SH-SY5Y (cell line): ENCODE data around the gene ZC2HC1C.

Source experiments
- GATA2 ChIP-seq: IDR thresholded peaks from 2 replicates; pipeline ENCODE4 v1.6.1; 2011; ENCODE audit warnings: mild to moderate bottlenecking, low read depth, low read length
- GATA3 ChIP-seq: IDR thresholded peaks from 2 replicates; pipeline ENCODE4 v1.6.1; 2011; ENCODE audit warnings: low read depth, mild to moderate bottlenecking, low read length, moderate library complexity

The ZC2HC1C gene

DNA sequence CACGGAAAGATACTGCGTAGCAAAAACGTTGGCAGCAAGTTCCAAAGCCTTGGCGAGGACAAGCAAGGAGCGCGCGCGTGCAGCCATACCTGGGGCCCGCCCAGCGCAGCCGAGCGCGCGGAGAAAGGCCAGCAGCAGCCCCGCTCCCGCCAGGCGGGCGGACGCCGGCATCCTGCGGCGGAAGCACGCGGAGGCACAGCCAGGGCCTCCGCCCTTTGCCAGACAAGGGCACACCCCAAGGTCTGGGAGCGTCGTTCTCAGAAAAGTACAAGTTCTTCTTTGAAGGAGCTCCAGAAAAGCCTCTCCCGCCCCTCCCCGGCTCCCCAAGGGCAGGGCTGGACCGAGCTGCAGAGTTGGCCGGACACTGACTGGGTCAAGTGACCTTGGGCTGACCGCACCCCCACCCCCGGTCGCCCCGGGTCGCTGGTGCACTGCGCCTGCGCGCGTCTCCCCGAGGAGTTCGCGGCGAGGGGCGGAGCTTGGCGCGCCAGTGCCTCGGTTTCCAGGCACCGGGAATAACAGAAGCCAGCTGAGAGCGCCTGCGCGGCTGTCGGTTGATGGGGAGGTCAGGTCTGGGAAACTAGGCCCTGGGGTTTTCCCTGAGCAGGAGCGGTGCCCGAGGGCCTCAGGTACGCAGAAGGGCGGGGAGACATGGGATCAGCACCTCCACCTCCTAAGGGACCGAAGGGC, at the start of gene ZC2HC1C:
ZC2HC1C (plus strand) TSS at position 521 of the 690 bp plus-strand sequence. CDS start 933 bp downstream, outside the sequence.
- TF ChIP-seq GATA2, result no peak
- TF ChIP-seq GATA3, result no peak

DNA sequence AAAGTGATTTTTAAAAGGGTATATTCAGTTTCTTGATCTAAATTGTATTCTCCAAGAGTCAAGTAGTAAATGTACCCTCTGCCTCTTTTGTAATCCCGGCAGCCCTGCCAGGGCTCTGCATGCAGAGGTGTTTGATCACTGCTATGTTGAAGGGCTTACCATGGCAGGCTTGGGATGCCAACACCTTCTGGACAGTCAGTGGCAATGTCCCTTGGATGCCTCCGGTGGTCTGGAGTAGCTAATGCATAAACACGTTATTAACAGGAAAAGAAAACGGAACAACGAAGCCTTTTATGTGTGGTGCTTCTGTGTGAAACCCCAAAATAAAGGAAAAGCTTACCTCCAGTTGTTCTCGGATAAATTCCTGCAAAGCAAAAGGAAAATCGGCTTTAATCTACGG, 46.8 kb upstream of the ZC2HC1C start:
- TF ChIP-seq GATA2, result no peak
- no peak for TF ChIP-seq GATA3

- no peak for TF ChIP-seq GATA2
- TF ChIP-seq GATA3, result no peak
Observed at GRCh38 chr14:75023108-75023507, 46.3 kb upstream of the ZC2HC1C start.

DNA sequence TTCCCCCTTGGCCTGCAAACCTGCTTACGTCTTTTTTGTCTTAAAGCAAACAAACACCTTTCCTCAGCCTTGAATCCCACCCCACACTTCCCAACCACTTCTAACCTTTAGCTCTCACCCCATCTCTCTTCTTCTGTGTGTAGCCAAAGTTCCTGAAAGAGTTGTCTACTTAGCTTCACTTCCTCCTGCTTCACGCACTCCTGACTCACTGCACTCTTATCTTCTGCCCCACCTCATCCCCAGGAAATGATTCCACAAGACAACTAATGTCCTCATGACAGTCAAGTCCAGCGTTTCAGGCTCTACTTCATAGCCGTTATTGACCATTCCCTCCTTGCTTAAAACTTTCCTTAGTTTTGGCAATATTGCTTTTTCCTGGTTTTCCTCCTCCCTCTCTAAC, 44.4 kb upstream of the ZC2HC1C start:
- TF ChIP-seq GATA2 (no peak), GATA3 (no peak)

GRCh38 chr14:75025876-75026275, 43.6 kb upstream of the ZC2HC1C start:
- TF ChIP-seq GATA2, result no peak
- no peak for TF ChIP-seq GATA3

DNA sequence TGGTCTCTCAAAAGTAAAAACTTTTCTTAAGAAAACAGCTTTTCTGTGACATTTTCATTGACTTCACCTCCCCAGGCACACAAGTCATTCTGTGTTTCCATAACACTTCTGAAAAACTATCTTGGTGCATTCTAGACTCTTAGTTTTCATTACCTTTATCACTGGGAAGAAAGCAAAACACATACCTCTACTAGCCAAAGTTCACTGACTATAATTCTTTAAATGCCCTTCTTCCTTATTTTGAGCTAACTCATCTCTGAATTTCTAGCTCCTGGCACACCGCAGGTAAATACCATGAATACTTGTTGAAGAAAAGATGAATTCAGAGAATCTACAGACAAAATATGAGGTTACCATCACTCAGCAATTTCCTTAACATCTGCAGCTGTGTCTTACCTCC, 39.3 kb upstream of the ZC2HC1C start:
- no peak for TF ChIP-seq GATA3
- TF ChIP-seq GATA2, result no peak

DNA sequence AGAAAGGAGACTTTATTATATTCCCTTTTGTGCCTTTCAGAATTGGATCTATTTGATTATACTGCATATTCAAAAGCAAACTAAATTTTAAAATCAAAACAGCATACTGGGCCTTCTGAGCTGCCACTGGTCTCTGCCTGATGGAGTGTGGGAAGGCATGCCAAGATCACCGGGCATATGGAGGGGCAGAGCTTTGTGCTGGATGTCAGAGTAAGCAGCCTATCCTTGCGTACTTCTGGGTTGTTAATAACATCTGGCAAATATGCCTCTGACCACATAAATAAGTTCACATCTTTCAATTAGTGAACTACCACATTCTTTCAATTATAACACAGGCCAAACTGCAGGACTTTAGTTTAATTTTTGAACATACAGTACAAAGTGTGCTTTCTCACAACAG, 36.5 kb upstream of the ZC2HC1C start:
- TF ChIP-seq GATA2 (no peak), GATA3 (no peak)

DNA sequence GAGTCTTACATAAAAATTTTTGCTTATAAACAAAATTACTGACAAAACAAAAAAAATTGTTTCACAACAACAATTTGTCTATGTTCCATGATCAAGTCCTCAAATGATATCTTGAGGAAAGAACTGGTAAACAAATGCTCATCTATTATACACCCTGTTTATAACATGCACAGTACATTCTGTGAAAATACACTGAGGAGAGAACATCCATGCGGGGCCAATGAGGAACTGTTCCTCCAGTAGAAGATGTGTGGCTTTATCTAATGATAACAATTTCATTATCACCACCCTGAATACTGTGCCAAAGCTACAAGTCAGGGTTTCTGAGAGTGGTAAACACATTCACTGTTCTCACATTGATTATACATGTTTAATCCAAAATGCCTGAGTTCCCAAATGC, 28.9 kb upstream of the ZC2HC1C start:
- TF ChIP-seq GATA2 (no peak), GATA3 (no peak)

- TF ChIP-seq GATA2 (no peak), GATA3 (no peak)
Observed at GRCh38 chr14:75040959-75041358, 28.5 kb upstream of the ZC2HC1C start.

DNA sequence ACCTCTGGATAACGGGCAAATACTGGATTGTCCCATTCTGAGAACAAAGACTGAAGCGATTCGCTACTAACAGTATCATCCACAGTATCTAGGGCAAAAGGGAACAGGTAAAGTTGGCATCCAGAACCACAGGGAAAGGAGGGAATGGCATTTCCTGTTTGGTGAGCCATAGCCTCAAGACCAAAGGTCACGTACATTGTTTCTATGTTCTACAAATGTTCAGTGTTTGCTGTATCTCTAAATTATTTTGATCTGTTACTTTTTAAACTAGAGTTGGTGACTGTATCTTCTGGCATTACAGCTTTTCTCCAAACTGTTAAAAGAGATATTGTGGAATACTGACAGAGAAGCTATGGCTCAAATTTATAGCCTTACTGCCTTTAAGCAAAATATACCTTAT, 27.8 kb upstream of the ZC2HC1C start:
- TF ChIP-seq GATA2, result no peak

GRCh38 chr14:75042035-75042434, 27.4 kb upstream of the ZC2HC1C start:
- TF ChIP-seq GATA3 (no peak), GATA2 (0 out of 2 replicates have a peak, but pooled peaks have one; percentile 19)

DNA sequence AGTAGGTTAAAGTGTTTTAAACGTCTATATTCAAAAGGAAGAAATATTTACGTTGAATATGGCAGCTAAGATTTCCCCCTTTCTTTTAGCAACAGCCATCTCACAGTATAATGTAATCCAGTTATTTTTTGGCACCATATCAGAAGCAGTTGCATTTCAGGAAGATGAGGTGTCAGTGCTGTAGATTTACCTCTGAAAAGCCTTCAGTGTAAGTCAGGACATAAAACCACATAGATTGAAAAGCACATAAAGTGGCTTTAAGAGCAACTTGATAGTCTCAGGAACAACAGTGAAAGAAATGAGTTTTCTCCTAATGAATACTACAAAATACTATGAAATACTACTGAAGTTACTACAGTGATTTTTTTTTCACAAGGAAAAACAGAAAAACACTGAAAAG, 25.1 kb upstream of the ZC2HC1C start:
- no peak for TF ChIP-seq GATA3
- no peak for TF ChIP-seq GATA2

DNA sequence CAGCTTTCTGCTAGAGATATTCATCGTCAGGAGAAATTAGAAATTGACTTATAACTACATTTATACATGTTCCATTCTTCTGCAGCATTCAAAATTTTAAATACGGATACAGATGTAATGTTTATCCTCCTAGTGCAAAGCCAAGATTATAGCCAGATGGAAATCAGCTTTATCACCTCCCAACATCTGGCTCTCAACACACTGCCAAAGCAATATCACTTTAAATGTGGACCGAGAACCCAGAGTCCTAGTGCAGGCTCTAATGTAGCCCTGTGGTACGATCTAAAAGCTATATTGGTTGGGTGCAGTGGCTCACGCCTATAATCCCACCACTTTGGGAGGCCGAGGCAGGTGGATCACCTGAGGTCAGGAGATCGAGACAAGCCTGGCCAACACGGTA, 24.7 kb upstream of the ZC2HC1C start:
- TF ChIP-seq GATA2 (peak; percentile 63), GATA3 (no peak)

- TF ChIP-seq GATA3 (no peak), GATA2 (no peak)
Observed at GRCh38 chr14:75046275-75046674, 23.2 kb upstream of the ZC2HC1C start.

DNA sequence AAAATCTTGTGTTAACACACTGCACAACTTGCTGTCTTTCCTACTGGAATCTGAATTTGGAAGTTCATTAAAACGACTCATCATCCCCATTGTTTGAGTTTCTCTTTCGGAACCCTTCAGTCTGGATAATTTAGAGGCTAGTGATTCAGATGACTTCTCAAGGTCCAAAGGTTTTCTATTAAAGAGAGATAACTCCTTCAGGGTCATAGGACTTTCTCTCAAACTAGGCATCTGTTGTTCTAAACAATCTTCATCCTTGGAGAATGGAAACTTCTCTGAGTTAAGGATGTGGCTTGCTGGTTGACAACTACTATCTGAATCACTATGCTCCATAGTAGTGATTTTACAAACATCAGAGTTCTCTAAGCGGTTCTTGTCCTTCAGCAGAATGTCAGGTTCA, 22.5 kb upstream of the ZC2HC1C start:
- TF ChIP-seq GATA3 (no peak), GATA2 (no peak)

DNA sequence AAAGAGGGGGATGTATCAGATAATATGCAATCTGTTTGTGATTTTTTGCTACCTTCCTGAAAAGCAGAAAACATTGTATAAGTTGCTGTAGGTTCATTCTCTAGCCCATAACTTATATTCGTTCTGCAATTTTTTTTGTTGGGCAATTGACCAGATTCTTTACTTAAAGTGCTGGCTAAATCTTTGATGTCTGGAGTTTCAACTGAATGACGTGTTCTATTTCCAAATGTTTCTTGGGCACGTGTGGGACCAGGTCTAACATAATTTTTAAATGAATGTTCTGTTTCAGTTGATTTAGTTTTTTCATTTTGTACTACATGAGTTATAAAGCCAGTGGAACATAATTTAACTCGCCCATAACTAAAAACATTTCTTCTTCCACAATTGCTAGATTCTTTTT, 21.9 kb upstream of the ZC2HC1C start:
- TF ChIP-seq GATA3, result no peak
- no peak for TF ChIP-seq GATA2
